NCI-H1930 (cell line): ENCODE data around the gene PTPRK.
"Not testable (repeated sequence)": the region's sequence is repeated elsewhere in the genome, so short reads cannot be mapped to it uniquely, and the experiment has no call there.

ENCODE experiments used
- DNase-seq, 2 experiments: peaks; one replicate each; lab custom pipeline; 2025; lab: John Stamatoyannopoulos, UW

The PTPRK gene

GRCh38 chr6:128438393-128438792, 82.0 kb downstream of the PTPRK start:
- no peak for DNase-seq

- no peak for DNase-seq
Measured at GRCh38 chr6:128437685-128438084, 82.7 kb downstream of the PTPRK start.

GRCh38 chr6:128434752-128435151, 85.6 kb downstream of the PTPRK start:
- DNase-seq = not testable (repeated sequence)

- DNase-seq = no peak
Measured at GRCh38 chr6:128432394-128432793, 88.0 kb downstream of the PTPRK start.

- no peak for DNase-seq
Measured at GRCh38 chr6:128427139-128427538, 93.3 kb downstream of the PTPRK start.

GRCh38 chr6:128425856-128426255, 94.5 kb downstream of the PTPRK start:
- DNase-seq = no peak

- DNase-seq = no peak
Measured at GRCh38 chr6:128422871-128423270, 97.5 kb downstream of the PTPRK start.

GRCh38 chr6:128422200-128422599, 98.2 kb downstream of the PTPRK start:
- DNase-seq = no peak

GRCh38 chr6:128421788-128422187, 98.6 kb downstream of the PTPRK start:
- no peak for DNase-seq

GRCh38 chr6:128417698-128418097, 102.7 kb downstream of the PTPRK start:
- DNase-seq = no peak

- DNase-seq = no peak
Measured at GRCh38 chr6:128415387-128415786, 105.0 kb downstream of the PTPRK start.

- no peak for DNase-seq
Measured at GRCh38 chr6:128414943-128415342, 105.5 kb downstream of the PTPRK start.

- no peak for DNase-seq
Measured at GRCh38 chr6:128413291-128413690, 107.1 kb downstream of the PTPRK start.

- no peak for DNase-seq
Measured at GRCh38 chr6:128412680-128413079, 107.7 kb downstream of the PTPRK start.

GRCh38 chr6:128410584-128410983, 109.8 kb downstream of the PTPRK start:
- no peak for DNase-seq

GRCh38 chr6:128409003-128409402, 111.4 kb downstream of the PTPRK start:
- no peak for DNase-seq

GRCh38 chr6:128406453-128406852, 113.9 kb downstream of the PTPRK start:
- no peak for DNase-seq

GRCh38 chr6:128403618-128404444, 116.6 kb downstream of the PTPRK start:
- no peak for DNase-seq

GRCh38 chr6:128400875-128401274, 119.5 kb downstream of the PTPRK start:
- no peak for DNase-seq

- DNase-seq = no peak
Measured at GRCh38 chr6:128397996-128398395, 122.4 kb downstream of the PTPRK start.

- no peak for DNase-seq
Measured at GRCh38 chr6:128395596-128395995, 124.8 kb downstream of the PTPRK start.

GRCh38 chr6:128395188-128395587, 125.2 kb downstream of the PTPRK start:
- no peak for DNase-seq

- DNase-seq = no peak
Measured at GRCh38 chr6:128394167-128394566, 126.2 kb downstream of the PTPRK start.
